HG02981 (cell line): ENCODE results near the gene ZBTB4.
"Not testable (repeated sequence)": the region's sequence is repeated elsewhere in the genome, so short reads cannot be mapped to it uniquely, and the experiment has no call there.

ENCODE experiments used
- ATAC-seq: cut with Tn5 transposase; IDR thresholded peaks from one replicate; pipeline ENCODE4 v1.9.1; 2021; ENCODE audit warnings: mild to moderate bottlenecking, moderate library complexity; ENCODE audit not compliant: unreplicated experiment

ZBTB4 gene

GRCh38 chr17:7496470-7497183, 17.2 kb upstream of the ZBTB4 start:
- no peak for ATAC-seq

GRCh38 chr17:7495906-7496434, 16.5 kb upstream of the ZBTB4 start:
- ATAC-seq = no peak

GRCh38 chr17:7493941-7494340, 14.5 kb upstream of the ZBTB4 start:
- ATAC-seq = no peak

GRCh38 chr17:7491583-7491982, 12.2 kb upstream of the ZBTB4 start:
- ATAC-seq = no peak

GRCh38 chr17:7490144-7490543, 10.7 kb upstream of the ZBTB4 start:
- ATAC-seq = no peak

GRCh38 chr17:7486181-7486580, 6.8 kb upstream of the ZBTB4 start:
- ATAC-seq = no peak

GRCh38 chr17:7484919-7485377, 5.5 kb upstream of the ZBTB4 start:
- no peak for ATAC-seq

- ATAC-seq = peak; percentile 55
These were observed 4.9 kb upstream of the ZBTB4 start, which contains the start of gene POLR2A for GRCh38 chr17:7484067-7484918. POLR2A (plus strand) TSS chr17:7484366.

GRCh38 chr17:7483255-7484066, 4.0 kb upstream of the ZBTB4 start:
- ATAC-seq = peak; percentile 26

- not testable (repeated sequence) for ATAC-seq
These were observed 3.3 kb upstream of the ZBTB4 start for GRCh38 chr17:7482742-7483088.

GRCh38 chr17:7481842-7482741, 2.7 kb upstream of the ZBTB4 start:
- ATAC-seq = not testable (repeated sequence)

- ATAC-seq = not testable (repeated sequence)
These were observed 1.8 kb upstream of the ZBTB4 start, which contains the start of gene SLC35G6 for GRCh38 chr17:7481275-7481674. SLC35G6 (plus strand) TSS chr17:7481446; CDS start chr17:7481517, 71 bp downstream.

GRCh38 chr17:7480089-7480384, 606 bp upstream of the ZBTB4 start:
- no peak for ATAC-seq

- no peak for ATAC-seq
These were observed 887 bp downstream of the ZBTB4 start for GRCh38 chr17:7478276-7479212.

GRCh38 chr17:7477392-7478275, 1.8 kb downstream of the ZBTB4 start:
- ATAC-seq = no peak

GRCh38 chr17:7476951-7477350, 2.5 kb downstream of the ZBTB4 start:
- no peak for ATAC-seq

- ATAC-seq = no peak
These were observed 2.9 kb downstream of the ZBTB4 start for GRCh38 chr17:7476494-7476893.
